HG02973 (cell line): Measurements from ENCODE around the gene STAB1.

ENCODE experiments used
- ATAC-seq: cut with Tn5 transposase; IDR thresholded peaks from one replicate; pipeline ENCODE4 v1.9.1; 2021; ENCODE audit warnings: moderate library complexity; ENCODE audit not compliant: unreplicated experiment

STAB1 gene

GRCh38 chr3:52532838-52533622 lies 37.9 kb downstream of the STAB1 start:
- ATAC-seq, result no peak

- ATAC-seq, result no peak
Measured at GRCh38 chr3:52533623-52534280, 38.6 kb downstream of the STAB1 start, which contains the start of gene NT5DC2. Gene NT5DC2 (minus strand): TSS chr3:52533857. CDS start chr3:52533737, 120 bp downstream.

GRCh38 chr3:52534281-52535183 lies 39.4 kb downstream of the STAB1 start:
- no peak for ATAC-seq

- no peak for ATAC-seq
Measured at GRCh38 chr3:52535411-52536111, 40.4 kb downstream of the STAB1 start.

- no peak for ATAC-seq
Measured at GRCh38 chr3:52536112-52536368, 40.9 kb downstream of the STAB1 start.

- peak; percentile 83 for ATAC-seq
Measured at GRCh38 chr3:52536369-52537164, 41.4 kb downstream of the STAB1 start, which contains the start of gene UQCC5. Gene UQCC5 (plus strand): TSS chr3:52536605. CDS start chr3:52536756, 151 bp downstream.

GRCh38 chr3:52537165-52537620 lies 42.1 kb downstream of the STAB1 start:
- no peak for ATAC-seq

- no peak for ATAC-seq
Measured at GRCh38 chr3:52537726-52538421, 42.7 kb downstream of the STAB1 start.

GRCh38 chr3:52539010-52539653 lies 44.0 kb downstream of the STAB1 start:
- no peak for ATAC-seq

GRCh38 chr3:52541050-52541449 lies 45.9 kb downstream of the STAB1 start:
- no peak for ATAC-seq

- no peak for ATAC-seq
Measured at GRCh38 chr3:52544937-52545336, 49.8 kb downstream of the STAB1 start.

- ATAC-seq, result no peak
Measured at GRCh38 chr3:52546111-52546901, 51.2 kb downstream of the STAB1 start.

- ATAC-seq, result no peak
Measured at GRCh38 chr3:52547143-52547542, 52.0 kb downstream of the STAB1 start.

GRCh38 chr3:52551118-52551517 lies 56.0 kb downstream of the STAB1 start:
- ATAC-seq, result no peak

GRCh38 chr3:52552089-52552488 lies 57.0 kb downstream of the STAB1 start:
- ATAC-seq, result no peak

- no peak for ATAC-seq
Measured at GRCh38 chr3:52554026-52554755, 59.1 kb downstream of the STAB1 start.

GRCh38 chr3:52555056-52555455 lies 59.9 kb downstream of the STAB1 start:
- ATAC-seq, result no peak
